NOMO-1 treated with DMSO at 0.1 percent for 48 hours (cell line): ENCODE data around the gene C1QL3.

Experiments
- DNase-seq: peaks from one replicate; lab custom pipeline; 2025; ENCODE audit not compliant: unreplicated experiment; lab: John Stamatoyannopoulos, UW

Gene C1QL3

DNA sequence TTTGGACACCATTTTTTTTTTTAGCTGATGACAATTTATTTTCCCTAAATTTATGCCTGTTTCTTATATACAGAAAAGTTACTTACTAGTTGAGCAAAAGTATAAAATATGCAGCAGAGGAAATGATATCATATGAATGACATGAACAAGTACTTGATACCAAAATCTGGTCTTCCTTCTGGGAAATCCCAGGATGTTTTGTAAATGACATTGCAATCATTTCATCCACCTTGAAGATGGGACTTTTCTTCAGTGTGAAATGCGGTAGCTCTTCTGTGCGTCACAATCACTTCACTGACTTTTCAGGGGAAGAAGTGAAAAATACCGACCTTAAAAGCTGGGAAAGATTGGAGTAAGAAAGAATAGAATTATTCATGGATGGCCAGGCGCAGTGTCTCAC is 23.8 kb downstream of the C1QL3 start:
- no peak for DNase-seq

DNA sequence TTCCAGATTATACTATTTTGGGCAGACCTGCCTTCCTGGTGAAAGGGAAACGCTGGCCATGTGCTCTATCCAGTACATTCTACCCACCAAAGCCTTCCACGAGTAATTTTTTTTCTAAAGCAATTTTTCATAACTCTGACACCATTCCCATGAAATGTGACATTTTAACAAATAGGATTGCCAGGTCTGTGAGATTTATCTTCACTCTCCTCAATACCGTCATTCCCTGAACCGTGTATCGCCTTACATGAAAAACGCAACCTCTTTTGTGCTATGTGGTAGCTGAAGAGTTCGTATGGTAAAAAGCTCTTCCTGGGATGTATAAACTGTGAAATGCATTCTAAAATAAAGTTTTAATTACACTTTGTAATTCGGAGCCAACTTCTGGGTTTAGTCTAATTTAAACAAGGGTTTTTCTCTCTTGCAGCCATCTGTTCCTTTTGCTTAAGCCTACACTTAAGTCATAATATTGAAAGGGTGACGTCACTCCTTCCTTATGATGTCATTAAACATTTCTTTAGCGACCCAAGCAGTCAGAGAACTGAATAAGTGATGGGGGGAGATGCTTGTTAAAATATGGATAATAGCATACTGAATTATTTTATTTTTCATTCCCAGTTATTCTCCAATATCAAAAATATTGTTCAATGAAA is 27.7 kb downstream of the C1QL3 start:
- no peak for DNase-seq

DNA sequence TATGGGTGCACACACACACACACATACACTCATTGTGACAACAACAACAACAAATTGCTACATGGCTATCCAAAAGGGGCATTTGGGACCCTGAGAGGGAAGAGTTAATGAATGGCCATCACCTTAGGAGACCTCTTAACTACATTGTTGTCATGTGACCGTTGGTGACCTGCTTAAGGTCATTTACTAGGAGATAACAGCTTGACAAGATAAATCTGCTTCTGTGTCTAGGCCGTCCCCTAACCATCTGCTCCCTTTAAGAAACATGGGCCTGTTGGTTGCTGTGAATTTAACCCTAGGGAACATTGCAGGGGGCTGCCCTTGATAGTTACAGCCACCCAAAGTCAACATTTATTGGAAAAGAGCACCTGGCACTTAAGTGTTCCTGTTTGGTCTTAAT is 29.7 kb downstream of the C1QL3 start:
- no peak for DNase-seq

DNA sequence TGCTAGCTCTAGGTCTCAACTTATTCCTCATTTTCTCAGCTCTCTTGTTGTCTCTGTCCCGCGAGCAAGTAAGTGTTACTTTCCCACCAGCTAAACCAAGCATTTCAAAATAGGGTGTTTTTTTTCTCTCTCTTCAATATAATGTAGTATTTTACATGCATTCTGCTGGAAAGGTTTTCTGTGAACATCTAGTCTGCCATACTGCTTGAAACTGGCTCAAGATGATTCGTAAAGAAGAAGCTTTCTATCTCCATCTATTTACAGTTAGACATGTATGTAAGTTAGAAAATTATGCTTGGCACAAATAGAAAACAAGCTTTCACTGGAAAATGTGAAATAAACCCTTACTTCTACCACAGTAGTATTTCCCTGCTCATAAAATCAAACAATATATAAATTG is 31.2 kb downstream of the C1QL3 start:
- no peak for DNase-seq

DNA sequence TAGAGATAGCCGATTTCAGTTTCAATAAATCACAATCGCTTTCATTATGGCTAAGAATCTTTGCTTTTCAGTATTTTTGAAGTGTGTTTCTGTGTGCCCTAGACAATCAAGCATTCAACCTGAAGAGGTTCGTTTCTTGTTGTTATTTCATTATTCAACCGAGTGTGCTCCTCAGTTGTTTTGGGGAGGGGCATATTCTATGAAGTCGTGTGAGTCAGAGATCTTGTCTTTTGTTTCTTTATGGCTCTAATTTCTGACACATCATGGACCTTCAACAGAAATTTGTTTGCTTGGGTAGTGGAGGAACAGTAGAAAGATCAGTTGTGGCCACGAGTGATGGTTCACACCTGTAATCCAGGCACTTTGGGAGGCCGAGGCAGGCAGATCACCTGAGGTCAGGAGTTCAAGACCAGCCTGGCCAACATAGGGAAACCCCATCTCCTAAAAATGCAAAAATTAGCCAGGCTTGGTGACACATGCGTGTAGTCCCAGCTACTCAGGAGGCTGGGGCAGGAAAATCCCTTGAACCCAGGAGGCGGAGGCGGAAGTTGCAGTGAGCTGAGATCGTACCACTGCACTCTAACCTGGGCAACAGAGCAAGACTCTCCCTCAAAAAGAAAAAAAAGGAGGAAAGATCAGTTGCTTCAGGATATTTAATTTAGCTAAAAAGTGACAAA is 38.3 kb downstream of the C1QL3 start:
- no peak for DNase-seq

DNA sequence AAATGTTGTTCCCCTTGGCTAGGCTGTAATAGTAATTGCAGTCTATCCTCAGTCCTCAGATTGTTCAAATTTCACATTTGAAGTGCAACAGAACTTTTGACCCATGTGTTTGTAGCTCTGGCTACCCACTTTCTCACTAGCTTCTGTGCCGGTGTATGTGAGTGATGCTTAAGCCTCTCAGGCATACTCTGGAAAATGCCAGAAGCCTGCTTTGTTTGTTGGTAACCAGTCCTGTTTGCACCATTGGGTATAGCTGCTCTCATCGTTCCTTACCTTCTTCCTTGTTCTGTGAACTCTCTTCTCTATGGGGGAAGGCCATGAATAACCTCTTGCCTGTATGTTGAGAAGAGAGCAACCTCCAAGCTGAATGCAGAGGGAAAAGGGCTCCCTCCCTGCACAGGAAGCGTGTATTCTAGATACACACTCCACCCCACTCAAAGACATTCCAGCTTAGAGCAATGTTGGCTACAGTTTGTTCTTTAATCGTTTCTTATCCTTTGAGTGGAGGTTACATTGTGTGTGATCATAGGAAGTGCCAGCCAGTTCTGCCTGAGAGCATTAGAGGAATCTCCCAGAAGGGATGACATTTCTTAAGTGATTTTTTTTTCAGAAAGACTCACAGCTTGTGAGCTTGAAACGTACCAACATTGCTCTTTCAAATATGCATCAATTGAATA is 40.5 kb downstream of the C1QL3 start:
- DNase-seq, result no peak

DNA sequence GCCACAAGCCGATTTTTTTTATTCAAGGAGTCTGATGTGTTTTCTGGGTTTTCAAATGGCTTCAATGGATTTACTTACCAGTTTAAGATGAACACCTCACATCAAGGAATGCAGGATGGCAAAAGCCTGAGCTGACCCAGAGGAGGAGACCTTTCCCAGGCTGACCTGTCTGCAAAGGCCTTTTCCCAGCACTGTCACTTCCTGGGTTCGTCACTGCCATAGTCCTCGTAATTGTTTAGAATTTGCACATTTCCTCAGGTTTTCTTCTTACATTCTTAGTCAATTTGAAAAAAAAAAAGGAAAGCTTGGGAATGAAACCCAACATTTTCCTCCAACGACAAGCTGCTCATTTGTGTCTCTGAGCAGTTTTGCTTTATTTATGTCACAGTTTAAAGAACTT is 42.9 kb downstream of the C1QL3 start:
- DNase-seq, result no peak

DNA sequence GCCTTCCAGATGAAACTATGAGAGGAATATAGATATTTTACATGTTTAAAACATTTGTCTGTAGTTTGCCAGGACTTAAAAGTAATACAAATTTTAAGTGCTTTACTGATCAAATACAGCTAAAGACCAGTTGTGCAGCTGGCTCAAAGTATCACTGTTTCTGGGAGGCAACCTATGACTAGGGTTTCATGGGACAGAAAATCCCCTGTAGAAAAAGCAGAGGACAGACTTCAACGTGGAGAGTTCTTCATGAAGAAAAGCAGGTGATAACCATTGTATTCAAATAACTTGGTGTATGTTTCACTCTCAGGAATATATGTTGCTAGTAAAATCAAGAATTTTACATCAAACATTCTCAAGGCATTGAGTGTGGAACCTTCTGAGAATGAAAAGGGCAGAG is 43.9 kb downstream of the C1QL3 start:
- DNase-seq, result no peak

DNA sequence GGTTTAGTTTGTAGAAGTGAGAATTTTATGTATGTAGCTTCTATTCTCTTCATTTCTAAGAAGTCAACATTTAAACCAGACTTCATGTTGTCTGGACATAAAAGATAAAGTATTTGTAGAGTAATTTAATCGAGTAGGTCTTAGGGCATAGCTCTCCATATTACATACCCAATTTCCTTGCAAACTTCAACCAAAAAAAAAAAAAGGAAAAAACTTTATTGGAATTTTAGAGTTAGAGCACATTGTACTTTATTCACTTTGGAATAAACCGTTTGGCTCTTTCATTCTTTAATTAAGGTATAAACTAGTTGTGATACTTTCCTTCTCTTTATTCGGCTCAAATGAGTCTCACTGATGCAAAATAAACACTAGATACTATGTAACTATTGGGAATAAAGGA is 48.9 kb downstream of the C1QL3 start:
- no peak for DNase-seq

DNA sequence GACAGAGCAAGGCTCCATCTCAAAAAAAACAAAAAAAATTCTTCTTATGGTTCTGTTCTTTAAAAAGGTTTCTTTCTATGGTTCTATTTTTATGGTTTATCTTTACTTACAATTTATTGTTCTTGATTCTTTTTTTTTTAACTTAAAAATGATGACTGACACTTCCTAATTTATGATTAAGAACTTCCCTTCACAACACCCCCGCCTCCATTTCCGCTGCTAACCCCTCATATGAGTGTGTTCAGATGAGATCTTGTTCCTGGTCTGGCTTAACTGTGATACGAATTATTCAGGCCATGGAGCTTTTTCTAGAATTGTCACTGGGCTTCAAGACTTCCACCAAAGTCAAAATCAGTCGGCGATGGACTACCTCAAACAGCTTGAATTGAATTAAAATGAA is 50.9 kb downstream of the C1QL3 start:
- no peak for DNase-seq

DNA sequence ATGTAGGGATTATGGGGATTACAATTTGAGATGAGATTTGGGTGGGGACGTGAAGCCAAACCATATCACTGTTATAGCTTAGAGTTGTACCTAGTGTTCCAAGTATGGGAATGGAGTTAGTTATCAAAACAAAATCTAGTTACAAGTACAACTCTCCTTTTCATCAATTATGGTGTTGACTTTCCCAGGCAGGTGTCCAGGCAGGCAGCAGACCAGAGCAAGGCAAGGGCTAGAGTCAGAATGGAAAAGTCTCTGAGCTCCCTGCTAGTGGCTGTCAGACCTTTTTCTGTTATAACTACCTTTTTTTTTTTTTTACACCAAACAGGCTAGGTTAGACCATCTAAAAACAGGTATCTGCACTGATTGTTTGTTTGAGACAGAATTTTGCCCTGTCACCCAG is 55.7 kb downstream of the C1QL3 start:
- DNase-seq, result no peak
